H9 (cell line): Measurements from ENCODE around the gene ZSWIM4. TPM values are rescaled to one million over a fixed set of nuclear protein-coding genes. Genes with fewer than 3 reads are reported as not detected.

Experiments
- DNase-seq: peaks from one replicate; pipeline ENCODE4 v3.0.0-alpha.2; 2017
- H2AFZ ChIP-seq: one replicate; pipeline ENCODE4 v1.6.1; 2013; ENCODE audit warnings: mild to moderate bottlenecking, low read length, control low read depth, moderate library complexity
- H2AK5ac ChIP-seq: 2 replicates; pipeline ENCODE4 v1.6.1; 2013; ENCODE audit warnings: low read length, control low read depth, mixed read lengths; ENCODE audit not compliant: insufficient read length
- H2BK120ac ChIP-seq: one replicate; pipeline ENCODE4 v1.6.1; 2013; ENCODE audit warnings: low read depth, mild to moderate bottlenecking, low read length, control low read depth, inconsistent platforms; ENCODE audit not compliant: poor library complexity, severe bottlenecking
- H2BK12ac ChIP-seq: 2 replicates; pipeline ENCODE4 v1.6.1; 2013; ENCODE audit warnings: low read length, control low read depth, mixed read lengths, low read depth; ENCODE audit not compliant: insufficient read length
- H2BK15ac ChIP-seq: 2 replicates; pipeline ENCODE4 v1.6.1; 2013; ENCODE audit warnings: low read depth, low read length, control low read depth
- H2BK20ac ChIP-seq: one replicate; pipeline ENCODE4 v1.6.1; 2013; ENCODE audit warnings: low read depth, mild to moderate bottlenecking, low read length, control low read depth, inconsistent platforms; ENCODE audit not compliant: poor library complexity, severe bottlenecking
- H2BK5ac ChIP-seq: 2 replicates; pipeline ENCODE4 v1.6.1; 2013; ENCODE audit warnings: low read length, control low read depth, mixed read lengths; ENCODE audit not compliant: insufficient read length
- H3K14ac ChIP-seq: 2 replicates; pipeline ENCODE4 v1.6.1; 2013; ENCODE audit warnings: low read length, control low read depth; ENCODE audit not compliant: insufficient read depth
- H3K18ac ChIP-seq: 2 replicates; pipeline ENCODE4 v1.6.1; 2013; ENCODE audit warnings: low read depth, mild to moderate bottlenecking, mixed read lengths, low read length, control low read depth; ENCODE audit not compliant: insufficient read length
- H3K23ac ChIP-seq: 2 replicates; pipeline ENCODE4 v1.6.1; 2013; ENCODE audit warnings: low read length, control low read depth, mixed read lengths, low read depth; ENCODE audit not compliant: insufficient read length
- H3K23me2 ChIP-seq: 2 replicates; pipeline ENCODE4 v1.6.1; 2013; ENCODE audit warnings: low read depth, mild to moderate bottlenecking, mixed read lengths, low read length, control low read depth; ENCODE audit not compliant: insufficient read length, poor library complexity, severe bottlenecking
- H3K27ac ChIP-seq: 2 replicates; pipeline ENCODE4 v1.5.1; 2013; ENCODE audit warnings: low read length, control low read depth, mixed read lengths, low read depth; ENCODE audit not compliant: insufficient read length
- H3K27me3 ChIP-seq: 2 replicates; pipeline ENCODE4 v1.6.1; 2013; ENCODE audit warnings: low read length, control low read depth, inconsistent platforms; ENCODE audit not compliant: insufficient read depth
- H3K4ac ChIP-seq: 2 replicates; pipeline ENCODE4 v1.6.1; 2013; ENCODE audit warnings: low read depth, mild to moderate bottlenecking, control low read depth, inconsistent platforms, low read length, moderate library complexity
- H3K4me1 ChIP-seq: 2 replicates; pipeline ENCODE4 v1.6.1; 2013; ENCODE audit warnings: low read length, control low read depth, inconsistent platforms; ENCODE audit not compliant: insufficient read depth
- H3K4me2 ChIP-seq: 2 replicates; pipeline ENCODE4 v1.6.1; 2013; ENCODE audit warnings: low read length, control low read depth, mixed read lengths; ENCODE audit not compliant: insufficient read length, insufficient read depth
- H3K56ac ChIP-seq: 2 replicates; pipeline ENCODE4 v1.6.1; 2013; ENCODE audit warnings: low read depth, mild to moderate bottlenecking, mixed read lengths, low read length, control low read depth; ENCODE audit not compliant: insufficient read length
- H3K79me1 ChIP-seq: 2 replicates; pipeline ENCODE4 v1.6.1; 2013; ENCODE audit warnings: low read depth, mild to moderate bottlenecking, moderate library complexity, low read length, control low read depth, inconsistent platforms; ENCODE audit not compliant: insufficient read depth, poor library complexity, severe bottlenecking
- H3K79me2 ChIP-seq: 2 replicates; pipeline ENCODE4 v1.6.1; 2013; ENCODE audit warnings: low read length, control low read depth, inconsistent platforms; ENCODE audit not compliant: insufficient read depth
- H3K9ac ChIP-seq: 2 replicates; pipeline ENCODE4 v1.6.1; 2013; ENCODE audit warnings: low read length, control low read depth, mixed read lengths; ENCODE audit not compliant: insufficient read length; ENCODE audit errors: extremely low read depth
- H3K9me3 ChIP-seq: one replicate; pipeline ENCODE4 v1.6.1; 2013; ENCODE audit warnings: low read depth, low read length, inconsistent platforms; ENCODE audit not compliant: control insufficient read depth
- H3T11ph ChIP-seq: one replicate; pipeline ENCODE4 v1.6.1; 2013; ENCODE audit warnings: mild to moderate bottlenecking, low read length, control low read depth, inconsistent platforms
- H4K20me1 ChIP-seq: one replicate; pipeline ENCODE4 v1.6.1; 2013; ENCODE audit not compliant: control insufficient read depth, insufficient read length, insufficient read depth
- H4K5ac ChIP-seq: 2 replicates; pipeline ENCODE4 v1.6.1; 2013; ENCODE audit warnings: low read depth, mild to moderate bottlenecking, mixed read lengths, low read length, control low read depth; ENCODE audit not compliant: insufficient read length
- H4K8ac ChIP-seq: replicated peaks from 2 replicates; pipeline ENCODE4 v1.6.1; 2013; ENCODE audit warnings: low read length, control low read depth, mixed read lengths, low read depth; ENCODE audit not compliant: insufficient read length
- H4K91ac ChIP-seq: 2 replicates; pipeline ENCODE4 v1.6.1; 2013; ENCODE audit warnings: low read depth, mild to moderate bottlenecking, moderate library complexity, mixed read lengths, low read length, control low read depth; ENCODE audit not compliant: insufficient read length
- H3K27ac Mint-ChIP-seq, 3 experiments: 2 replicates in 2 of 3; 3 replicates in 1 of 3; pipeline ENCODE4 v1.8.0; 2020 to 2021; ENCODE audit warnings: mixed read lengths in 3 of 3, mild to moderate bottlenecking in 1 of 3, moderate library complexity in 1 of 3
- H3K27me3 Mint-ChIP-seq: 2 replicates; pipeline ENCODE4 v1.8.0; 2021; ENCODE audit warnings: low read depth, mild to moderate bottlenecking, moderate library complexity, mixed read lengths
- H3K36me3 Mint-ChIP-seq, 3 experiments: 2 replicates in 2 of 3; 3 replicates in 1 of 3; pipeline ENCODE4 v1.8.0; 2020 to 2021; ENCODE audit warnings: low read depth in 3 of 3, mixed read lengths in 3 of 3; ENCODE audit not compliant: insufficient read depth in 1 of 3
- H3K4me1 Mint-ChIP-seq, 2 experiments: 2 replicates each; pipeline ENCODE4 v1.8.0; 2020; ENCODE audit warnings: mixed read lengths in 2 of 2
- H3K4me3 Mint-ChIP-seq, 2 experiments: 2 replicates in 1 of 2; 3 replicates in 1 of 2; pipeline ENCODE4 v1.8.0; 2020 to 2021; ENCODE audit warnings: mild to moderate bottlenecking in 2 of 2, mixed read lengths in 2 of 2, moderate library complexity in 1 of 2
- H3K9me3 Mint-ChIP-seq, 2 experiments: 2 replicates in 1 of 2; 3 replicates in 1 of 2; pipeline ENCODE4 v1.8.0; 2020; ENCODE audit warnings: mild to moderate bottlenecking in 2 of 2, mixed read lengths in 2 of 2, moderate library complexity in 1 of 2
- CTCF ChIP-seq: fragments of 200-600 bp; sonication (generic); conservative IDR thresholded peaks from 3 replicates; pipeline ENCODE4 v1.8.0; 2021; ENCODE audit warnings: antibody characterized with exemption, mild to moderate bottlenecking
- WGBS: extraction: QIAGEN DNeasy Blood & Tissue Kit; methylation state at CpG from one replicate; pipeline ENCODE4 v1.1.7; 2013; ENCODE audit warnings: missing lambda C conversion rate, low lambda C conversion rate, mixed read lengths; ENCODE audit not compliant: insufficient read length; ENCODE audit errors: extremely low coverage; 5-methylcytosine and 5-hydroxymethylcytosine counted together
- total RNA-seq: library from RNA; stranded (reverse); gene quantifications from 2 replicates; pipeline ENCODE4 v1.2.1, GENCODE V29; 2021

The ZSWIM4 gene
- total RNA-seq, 1 experiment from 2014 or later: 50.7 TPM

GRCh38 chr19:13806728-13807127 is 11.5 kb downstream of the ZSWIM4 start:
- H2BK15ac ChIP-seq: no peak overlapping the region

More at GRCh38 chr19:13806728-13807127, 11.5 kb downstream of the ZSWIM4 start:
- no peaks in the 10 kb centered on the region for H3K27me3 ChIP-seq
- H2BK5ac ChIP-seq: no peak overlapping the region
- H3K9me3 ChIP-seq: no peaks in the 10 kb centered on the region
- Mint-ChIP-seq H3K4me3 (no peak overlapping the region), H3K27ac (no peak overlapping the region), H3K27me3 (no peaks in the 10 kb centered on the region), H3K9me3 (no peaks in the 10 kb centered on the region; a peak in 1 of 5 replicates), H3K36me3 (peaks cover 13 to 46% (median 20%) of the 10 kb centered on the region in 3 experiments; a peak in 6 of 7 replicates), H3K4me1 (peaks cover 2 to 5% of the 10 kb centered on the region in 2 experiments; a peak in 1 of 4 replicates)
- no peaks in the 10 kb centered on the region for H3K4me1 ChIP-seq
- H2BK12ac ChIP-seq: no peak overlapping the region
- no peak overlapping the region for H2BK120ac ChIP-seq
- H3K79me2 ChIP-seq: no peaks in the 10 kb centered on the region
- no peak overlapping the region for H3K14ac ChIP-seq
- H3K9ac ChIP-seq: no peak overlapping the region
- no peak overlapping the region for H3K4ac ChIP-seq
- H3K79me1 ChIP-seq: no peaks in the 10 kb centered on the region
- no peak overlapping the region for H3K4me2 ChIP-seq
- no peaks in the 10 kb centered on the region for H3K23me2 ChIP-seq
- no peak overlapping the region for H4K5ac ChIP-seq
- H2BK20ac ChIP-seq: no peak overlapping the region
- no peak overlapping the region for H3K23ac ChIP-seq
- H3K18ac ChIP-seq: no peak overlapping the region
- no peak overlapping the region for H3K27ac ChIP-seq
- no peak for TF ChIP-seq CTCF
- H4K20me1 ChIP-seq: no peaks in the 10 kb centered on the region
- no peak overlapping the region for H4K8ac ChIP-seq
- no peak overlapping the region for H3T11ph ChIP-seq
- 100% methylated on average over 2 of the region's 3 CpGs for WGBS
- no peak overlapping the region for H4K91ac ChIP-seq
- no peak overlapping the region for H3K56ac ChIP-seq
- DNase-seq: no peak
- H2AFZ ChIP-seq: no peak overlapping the region
- no peak overlapping the region for H2AK5ac ChIP-seq
